NCI-H146 treated with DMSO at 0.1 percent for 48 hours (cell line): ENCODE data around the gene KRT77.
"Not testable (repeated sequence)": the region's sequence is repeated elsewhere in the genome, so short reads cannot be mapped to it uniquely, and the experiment has no call there.

ENCODE experiments used
- DNase-seq: peaks from one replicate; lab custom pipeline; 2025; ENCODE audit not compliant: unreplicated experiment; lab: John Stamatoyannopoulos, UW

The KRT77 gene

GRCh38 chr12:52703424-52703823 is at the start of gene KRT77:
Gene KRT77 (minus strand): TSS chr12:52703524. CDS start chr12:52703434, 90 bp downstream.
- no peak for DNase-seq

GRCh38 chr12:52752516-52752915 is 49.2 kb upstream of the KRT77 start:
- DNase-seq, result no peak

DNA sequence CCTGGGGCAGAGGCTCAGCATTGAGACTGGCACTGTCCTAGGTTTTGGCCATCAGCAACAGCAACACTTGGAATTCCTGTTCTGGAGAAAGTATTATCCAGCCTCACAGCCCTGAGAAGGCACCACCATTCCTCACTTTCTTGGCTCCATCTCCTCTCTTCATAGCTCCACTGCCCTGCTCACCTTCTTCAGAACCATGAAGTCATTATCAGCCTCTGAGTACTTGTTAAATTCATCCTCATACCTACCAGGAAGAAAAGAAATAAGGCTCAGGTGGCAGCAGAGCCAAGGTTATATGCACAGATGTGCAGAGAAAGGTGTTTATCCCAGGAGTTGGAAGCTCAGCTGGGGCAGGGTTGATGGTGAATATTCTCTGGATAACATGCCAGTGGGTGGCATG is 48.5 kb upstream of the KRT77 start:
- DNase-seq, result no peak

DNA sequence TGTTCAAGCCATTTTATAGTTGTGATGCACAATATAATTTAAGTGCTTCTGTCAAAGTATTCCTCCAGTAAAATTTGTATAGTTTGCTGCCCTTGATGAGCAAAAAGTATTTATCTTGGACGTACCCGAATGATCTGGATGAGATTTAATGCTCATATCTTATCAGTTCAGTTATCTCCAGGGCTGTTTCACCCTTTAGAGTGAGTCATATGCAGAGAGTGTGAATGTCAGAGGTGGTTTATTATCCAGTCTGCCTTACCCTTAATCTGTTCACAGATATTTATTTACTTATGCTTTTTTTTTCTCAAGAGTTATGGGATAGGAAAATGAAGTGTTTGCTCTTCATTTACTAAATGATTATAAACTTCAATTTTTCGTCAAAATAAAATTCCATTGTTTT is 47.2 kb upstream of the KRT77 start:
- not testable (repeated sequence) for DNase-seq

DNA sequence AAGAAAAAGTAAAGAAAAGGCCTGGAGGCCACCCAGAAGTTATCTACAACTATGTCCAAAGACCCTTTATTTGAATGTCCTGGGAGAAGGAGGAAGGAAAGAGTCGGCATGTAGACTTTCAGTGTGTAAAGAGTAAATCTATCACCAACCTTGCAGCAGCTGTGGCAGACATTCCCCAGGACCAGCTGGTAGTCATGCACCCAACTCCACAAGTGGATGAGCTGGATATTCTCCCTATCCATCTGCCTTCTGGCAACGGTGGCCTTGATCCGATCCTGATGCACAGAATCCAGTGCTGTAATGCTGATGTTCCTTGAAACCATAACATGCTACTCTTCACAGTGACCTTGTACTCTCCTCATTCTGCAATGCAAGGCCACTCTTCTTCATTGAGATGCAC is 46.5 kb upstream of the KRT77 start:
- DNase-seq, result no peak

- DNase-seq, result no peak
These were observed 45.3 kb upstream of the KRT77 start for GRCh38 chr12:52748578-52748977.

- no peak for DNase-seq
These were observed 42.2 kb upstream of the KRT77 start for GRCh38 chr12:52745554-52745953.

- no peak for DNase-seq
These were observed 41.3 kb upstream of the KRT77 start for GRCh38 chr12:52744493-52745156.

DNA sequence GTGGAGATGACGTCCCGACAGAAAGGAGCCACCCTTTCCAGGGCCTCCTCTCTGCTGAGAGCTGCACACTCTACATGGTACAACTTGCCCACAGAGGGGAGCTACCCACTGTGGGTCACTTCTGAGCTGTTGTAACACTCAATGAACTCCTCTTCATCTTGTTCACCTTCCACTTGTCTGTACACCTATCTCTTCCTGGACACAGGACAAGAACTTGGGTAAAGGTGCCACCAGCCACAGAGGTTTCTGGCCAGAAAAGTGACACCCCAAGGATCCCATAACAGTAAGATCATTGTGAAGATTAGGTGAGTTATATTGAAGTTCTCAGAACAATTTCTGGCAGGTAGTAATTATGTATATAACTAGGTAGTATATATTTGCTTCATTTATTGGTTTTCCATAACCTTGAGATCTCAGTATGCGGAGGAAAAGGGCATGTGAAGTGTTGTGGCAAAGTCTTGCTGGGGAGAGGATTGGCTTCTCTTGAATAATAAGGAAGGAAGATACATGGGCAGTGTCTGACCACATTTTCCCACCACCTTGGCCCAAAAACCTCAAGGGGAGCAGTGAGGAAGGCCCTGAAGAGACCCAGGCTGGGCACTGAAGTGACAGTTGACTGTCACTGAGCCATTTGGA is 39.6 kb upstream of the KRT77 start:
- no peak for DNase-seq

DNA sequence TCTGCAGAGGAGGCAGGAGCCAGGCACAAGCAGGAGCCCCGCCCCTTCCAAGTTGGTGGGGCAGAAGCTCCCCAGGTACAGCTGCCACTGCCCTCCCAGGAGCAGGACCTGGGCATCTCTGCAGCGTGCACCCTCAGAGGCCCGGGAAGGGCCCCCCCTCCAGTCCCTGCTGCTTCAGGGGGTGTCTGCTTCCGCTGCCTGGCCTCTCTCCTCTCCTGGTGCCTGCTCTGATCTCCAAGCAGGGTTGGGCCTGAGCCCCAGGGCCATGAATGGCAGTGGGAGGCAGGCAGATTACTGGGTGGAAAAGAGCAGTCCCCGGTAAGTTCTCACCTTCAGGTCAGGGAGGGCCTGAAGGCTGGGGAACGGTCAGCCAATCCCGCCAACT is 38.9 kb upstream of the KRT77 start:
- no peak for DNase-seq

- DNase-seq, result no peak
These were observed 38.3 kb upstream of the KRT77 start for GRCh38 chr12:52741375-52742195.

DNA sequence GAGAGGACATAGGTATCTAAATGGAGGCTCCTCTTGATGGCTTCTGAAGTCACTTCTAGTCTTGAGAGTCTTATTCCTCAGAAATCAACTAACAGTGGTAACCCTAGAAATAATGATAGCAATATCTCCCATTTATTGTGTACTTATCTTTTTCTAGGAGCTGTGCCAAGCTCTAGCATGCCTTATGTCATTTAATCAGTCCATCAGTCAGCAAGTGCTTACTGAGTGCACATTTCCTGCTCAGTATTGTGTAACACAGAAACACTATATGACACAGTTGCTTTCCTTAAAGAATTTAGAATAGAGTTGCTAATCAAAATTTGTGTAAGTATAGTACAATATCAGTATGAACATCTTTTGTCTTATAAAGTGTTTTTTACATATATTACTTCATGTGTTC is 37.3 kb upstream of the KRT77 start:
- no peak for DNase-seq

DNA sequence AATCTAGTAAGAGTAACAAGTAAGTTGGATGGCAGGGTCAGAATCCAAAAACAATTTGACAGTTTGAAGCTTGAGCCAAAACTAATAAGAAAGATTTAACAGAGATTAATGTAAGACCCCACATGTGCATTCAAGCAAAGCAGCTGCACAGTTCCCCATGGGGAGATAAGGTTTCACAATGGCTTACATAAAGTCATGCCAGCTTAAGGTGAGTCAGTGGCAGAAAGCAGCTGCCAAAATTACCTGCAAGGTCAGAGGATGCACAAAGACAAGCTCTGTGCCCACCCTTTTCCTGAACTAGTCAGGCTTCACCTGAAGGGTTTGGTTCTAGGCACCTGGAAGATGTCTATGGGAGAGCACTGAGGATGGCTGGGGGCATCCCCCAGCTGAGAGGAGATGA is 36.6 kb upstream of the KRT77 start:
- no peak for DNase-seq

DNA sequence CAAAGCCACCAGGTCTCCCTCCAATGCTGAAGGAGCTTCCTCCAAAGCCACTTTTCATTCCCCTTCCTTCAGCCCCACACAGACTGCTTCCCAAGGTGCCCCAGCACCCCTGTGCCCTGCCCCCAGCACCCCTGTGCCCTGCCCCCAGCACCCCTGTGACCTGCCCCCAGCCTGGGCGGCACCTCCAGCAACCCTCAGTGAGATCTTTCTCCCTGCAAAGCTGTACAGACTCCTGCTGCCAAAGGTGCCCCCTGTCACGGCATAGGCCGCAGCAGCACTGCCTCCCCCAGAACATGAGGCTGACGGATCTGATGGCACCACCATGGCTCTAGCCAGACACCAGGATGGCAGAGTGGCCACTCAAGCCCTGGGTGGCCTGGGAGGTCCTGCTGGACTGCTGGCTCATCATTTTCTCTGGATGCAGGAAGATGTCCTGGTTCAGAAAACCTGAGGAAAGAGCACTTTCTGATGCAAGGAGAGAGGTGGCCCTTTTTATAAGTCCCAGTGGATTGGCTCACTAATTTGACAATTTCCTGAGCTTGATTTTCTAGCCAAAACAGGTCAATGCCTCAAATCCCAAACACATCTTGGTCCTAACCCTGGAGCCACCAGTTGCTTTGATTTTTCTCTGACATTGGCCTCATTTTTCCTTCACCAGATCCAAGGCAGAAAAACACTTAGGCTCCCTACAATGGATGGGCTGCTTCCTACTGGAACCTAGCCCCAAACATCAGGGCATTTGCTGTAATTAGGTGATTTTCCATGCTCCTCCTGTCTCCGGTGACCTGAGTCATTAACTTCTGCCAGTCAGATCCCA is 32.7 kb upstream of the KRT77 start:
- no peak for DNase-seq

GRCh38 chr12:52735106-52735505 is 31.8 kb upstream of the KRT77 start:
- no peak for DNase-seq

GRCh38 chr12:52730793-52731192 is 27.5 kb upstream of the KRT77 start:
- DNase-seq, result no peak

DNA sequence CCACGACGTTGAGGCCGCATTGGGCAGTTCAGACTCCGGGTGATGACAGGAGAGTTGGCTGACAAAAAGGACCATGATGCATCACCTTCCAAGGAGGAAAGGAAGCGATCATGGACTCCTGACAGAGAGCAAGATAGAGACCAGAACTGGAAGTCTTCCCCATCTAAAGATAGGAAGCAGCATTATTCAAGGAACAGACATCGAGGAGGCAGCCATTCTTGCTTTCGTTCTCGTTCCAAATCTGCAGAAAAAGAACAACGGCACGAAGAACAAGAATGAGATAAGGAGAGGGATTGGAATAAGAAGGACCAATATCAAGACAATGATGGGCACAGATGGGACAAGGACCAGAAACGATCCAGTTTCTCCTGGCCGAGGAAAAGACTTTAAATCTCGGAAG is 27.1 kb upstream of the KRT77 start:
- DNase-seq, result no peak

DNA sequence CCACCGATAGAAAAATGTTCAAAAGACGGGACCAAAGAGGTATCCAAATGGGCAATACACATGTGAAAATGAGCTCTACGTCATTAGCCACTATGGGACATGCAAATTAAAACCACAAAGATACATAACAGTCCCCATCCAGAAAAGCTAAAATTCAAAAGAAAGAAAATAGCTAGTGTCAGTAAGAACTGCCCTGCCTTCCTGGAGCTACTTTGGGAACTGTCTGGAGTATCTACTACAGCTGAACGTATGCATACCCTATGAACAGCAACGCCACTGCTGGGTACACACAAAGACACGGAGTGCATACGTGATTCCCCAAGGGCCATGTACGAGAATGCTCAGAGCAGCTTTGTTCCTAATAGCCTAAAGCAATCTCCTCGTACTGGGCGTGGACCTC is 25.8 kb upstream of the KRT77 start:
- no peak for DNase-seq

DNA sequence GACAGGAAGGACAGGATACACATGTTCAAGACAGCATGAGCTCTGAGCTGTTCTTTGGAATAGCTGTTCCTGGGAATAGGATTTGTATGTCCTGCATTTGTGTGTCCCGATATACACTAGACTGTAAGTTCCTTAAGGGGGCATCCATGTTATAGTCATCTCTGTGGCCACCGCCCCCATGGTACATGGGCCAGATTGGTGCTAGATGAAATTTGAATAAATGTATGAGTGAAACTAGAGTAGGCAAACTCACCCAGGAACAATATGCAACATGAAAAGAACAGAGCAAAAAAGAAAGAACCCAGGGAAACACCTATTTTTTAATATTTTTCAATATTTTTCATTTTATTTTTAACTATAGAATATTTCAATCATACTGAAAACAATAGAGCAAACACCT is 25.1 kb upstream of the KRT77 start:
- no peak for DNase-seq

- no peak for DNase-seq
These were observed 23.7 kb upstream of the KRT77 start for GRCh38 chr12:52727037-52727436.

DNA sequence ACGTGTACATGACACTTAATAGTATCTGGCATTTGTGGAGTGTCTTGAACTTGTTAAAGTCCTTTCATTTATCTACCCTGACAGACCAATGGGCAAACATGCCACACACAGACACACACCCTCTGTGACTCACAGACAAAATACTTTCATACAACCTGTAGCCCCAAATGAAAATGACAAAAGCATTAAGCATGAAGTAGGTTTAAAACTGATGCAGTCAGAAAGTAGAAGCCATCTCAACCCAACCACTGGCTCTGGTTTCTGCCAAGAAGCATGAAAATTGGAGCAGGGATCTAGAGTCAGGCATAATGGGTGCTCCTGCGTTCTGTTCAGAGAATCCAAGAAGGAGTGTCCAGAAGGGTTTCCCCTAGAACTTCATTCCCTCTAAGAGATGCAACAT is 23.1 kb upstream of the KRT77 start:
- no peak for DNase-seq
